Naive thymus-derived CD8-positive, alpha-beta T cell (primary cell): ENCODE data around the gene POU2F3. TPM values are rescaled to one million over a fixed set of nuclear protein-coding genes. Genes with fewer than 3 reads are reported as not detected.

Source experiments
- ATAC-seq, 2 donors: fragments of 150-1000 bp; cut with Tn5 transposase in 1 of 2; sonication (Bioruptor Pico), chemical (Tn5 transposase) in 1 of 2; 1 replicate in 1 of 2; 2 replicates in 1 of 2; pipeline ENCODE4 v1.10.0; 2021; ENCODE audit warnings: mild to moderate bottlenecking in 2 of 2, moderate library complexity in 2 of 2
- POLR2A ChIA-PET: fragments of 350-600 bp; sonication (Branson Sonifier 250); formaldehyde crosslinking; loops from one replicate; lab custom pipeline; 2021; ENCODE audit warnings: antibody characterized with exemption; lab: Charles Lee
- DNase-seq, 10 donors: peaks; one replicate each; pipeline versions ENCODE4 v3.0.0 to v3.0.0-alpha.2; 2020 to 2022
- H3K27ac Mint-ChIP-seq, 10 donors: one replicate each; pipeline ENCODE4 v1.8.0; 2020 to 2022; ENCODE audit warnings: mild to moderate bottlenecking in 10 of 10, mixed read lengths in 10 of 10, moderate library complexity in 4 of 10, inconsistent platforms in 1 of 10
- H3K27me3 Mint-ChIP-seq, 5 donors: one replicate each; pipeline ENCODE4 v1.8.0; 2021 to 2022; ENCODE audit warnings: mixed read lengths in 5 of 5
- H3K36me3 Mint-ChIP-seq, 3 donors: one replicate each; pipeline ENCODE4 v1.8.0; 2020 to 2022; ENCODE audit warnings: mixed read lengths in 3 of 3, mild to moderate bottlenecking in 2 of 3, inconsistent platforms in 1 of 3
- H3K4me1 Mint-ChIP-seq, 4 donors: one replicate each; pipeline ENCODE4 v1.8.0; 2021 to 2022; ENCODE audit warnings: mixed read lengths in 4 of 4
- H3K4me3 Mint-ChIP-seq, 10 donors: one replicate each; pipeline ENCODE4 v1.8.0; 2020 to 2022; ENCODE audit warnings: mild to moderate bottlenecking in 10 of 10, mixed read lengths in 10 of 10, moderate library complexity in 6 of 10, inconsistent platforms in 1 of 10
- H3K9me3 Mint-ChIP-seq, 9 donors: one replicate each; pipeline ENCODE4 v1.8.0; 2020 to 2022; ENCODE audit warnings: mixed read lengths in 9 of 9, mild to moderate bottlenecking in 3 of 9, inconsistent platforms in 1 of 9, moderate library complexity in 1 of 9
- polyA plus RNA-seq, 3 donors: library from polyadenylated mRNA; unstranded; fragments of 300-500 nt; fragmentation: Illumina TruSeq; gene quantifications; one replicate each; pipeline ENCODE4 v1.2.3, GENCODE V29; 2021
- total RNA-seq, 8 experiments: library from RNA in 2 of 8; stranded (reverse) in 2 of 8; gene quantifications; one replicate each; pipeline ENCODE4 v1.2.3 and lab custom pipeline; 2021 to 2026

The POU2F3 gene
- total and polyA plus RNA-seq, 5 experiments from 2014 or later = 0.11 TPM; not detected in 4

GRCh38 chr11:120338107-120338933 lies 98.4 kb downstream of the POU2F3 start:
- ATAC-seq = no peak
- H3K4me3 Mint-ChIP-seq = peak overlapping the region in 8 of 10 donors; percentile 41 to 91 (median 87)
- POLR2A ChIA-PET = interaction anchor here (1.0 kb wide), 1 partner anchor 8 kb away, joined by 3 read pairs; no protein-coding TSS in a partner anchor
- peaks cover 0 to 22% (median 4%) of the 10 kb centered on the region in 3 donors for H3K36me3 Mint-ChIP-seq
- H3K27me3 Mint-ChIP-seq = peaks cover 32 to 64% (median 51%) of the 10 kb centered on the region in 5 donors
- no peak overlapping the region for H3K27ac Mint-ChIP-seq
- DNase-seq = no peak
- peaks cover 17 to 39% (median 31%) of the 10 kb centered on the region in 4 donors for H3K4me1 Mint-ChIP-seq
- peaks cover 0 to 10% (median 0%) of the 10 kb centered on the region in 9 donors for H3K9me3 Mint-ChIP-seq

DNA sequence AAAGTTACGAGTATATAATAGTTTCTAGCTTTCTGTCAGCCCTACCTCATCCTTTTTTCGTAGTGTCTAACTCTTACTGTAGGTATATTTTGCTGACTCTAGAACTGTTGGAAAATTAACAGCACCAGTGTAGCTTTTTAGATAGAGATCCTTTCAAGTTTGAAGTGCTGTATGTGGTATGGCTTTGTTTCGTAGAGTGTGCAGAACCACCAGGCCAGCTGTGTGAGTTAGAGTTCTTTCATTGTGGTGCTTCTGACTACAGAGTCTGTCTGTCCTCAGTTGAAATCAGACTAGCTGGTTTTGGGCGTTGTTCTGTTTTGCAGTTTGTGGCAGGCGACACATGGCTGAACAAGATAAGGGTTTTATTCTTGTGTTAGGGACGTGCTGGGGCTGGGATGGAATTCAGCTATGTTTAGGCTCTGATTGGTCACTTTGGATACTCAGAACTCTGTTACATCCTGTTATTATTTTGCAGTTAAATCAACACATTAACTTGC lies 99.5 kb downstream of the POU2F3 start:
- POLR2A ChIA-PET = no interaction called here
- Mint-ChIP-seq H3K27ac (no peak overlapping the region), H3K36me3 (peaks cover 0 to 22% (median 4%) of the 10 kb centered on the region in 3 donors), H3K9me3 (peaks cover 0 to 10% (median 0%) of the 10 kb centered on the region in 9 donors), H3K4me3 (no peak overlapping the region), H3K4me1 (peaks cover 20 to 48% (median 37%) of the 10 kb centered on the region in 4 donors), H3K27me3 (peaks cover 32 to 59% (median 56%) of the 10 kb centered on the region in 5 donors)
- ATAC-seq (peak; percentile 19 to 24), DNase-seq (peak in 2 of 10 donors; percentile 19 to 24)

GRCh38 chr11:120340529-120340928 lies 100.6 kb downstream of the POU2F3 start:
- no peak overlapping the region for H3K27ac Mint-ChIP-seq
- peaks cover 36 to 64% (median 56%) of the 10 kb centered on the region in 5 donors for H3K27me3 Mint-ChIP-seq
- peaks cover 25 to 50% (median 39%) of the 10 kb centered on the region in 4 donors for H3K4me1 Mint-ChIP-seq
- ATAC-seq (no peak), DNase-seq (no peak)
- H3K4me3 Mint-ChIP-seq = no peak overlapping the region
- peaks cover 0 to 10% (median 0%) of the 10 kb centered on the region in 9 donors for H3K9me3 Mint-ChIP-seq
- POLR2A ChIA-PET = no interaction called here
- peaks cover 0 to 22% (median 4%) of the 10 kb centered on the region in 3 donors for H3K36me3 Mint-ChIP-seq

DNA sequence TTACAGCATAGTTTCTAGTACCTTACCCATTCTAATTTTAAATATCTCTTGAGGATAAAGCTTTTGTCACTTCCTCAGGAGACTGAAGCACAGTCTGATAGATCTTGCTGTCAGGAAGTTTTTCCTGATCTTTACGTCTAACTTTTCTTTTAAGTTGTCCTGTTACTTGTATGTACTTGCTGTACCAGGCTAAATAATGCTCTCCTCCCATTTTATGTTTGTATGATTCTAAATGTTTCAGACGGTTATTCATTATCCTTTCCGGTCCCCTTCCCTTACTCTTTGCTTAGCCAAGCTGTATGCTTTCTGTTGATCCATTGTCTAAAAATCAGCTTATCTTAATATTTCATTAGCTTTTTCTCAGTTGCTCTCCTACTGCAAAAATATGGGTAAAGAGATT lies 102.3 kb downstream of the POU2F3 start:
- Mint-ChIP-seq H3K9me3 (peaks cover 0 to 10% (median 0%) of the 10 kb centered on the region in 9 donors), H3K27ac (no peak overlapping the region), H3K27me3 (peaks cover 42 to 74% (median 62%) of the 10 kb centered on the region in 5 donors), H3K4me1 (peaks cover 25 to 51% (median 39%) of the 10 kb centered on the region in 4 donors), H3K36me3 (peaks cover 0 to 18% (median 2%) of the 10 kb centered on the region in 3 donors), H3K4me3 (no peak overlapping the region)
- DNase-seq (no peak), ATAC-seq (no peak)
- POLR2A ChIA-PET = no interaction called here

DNA sequence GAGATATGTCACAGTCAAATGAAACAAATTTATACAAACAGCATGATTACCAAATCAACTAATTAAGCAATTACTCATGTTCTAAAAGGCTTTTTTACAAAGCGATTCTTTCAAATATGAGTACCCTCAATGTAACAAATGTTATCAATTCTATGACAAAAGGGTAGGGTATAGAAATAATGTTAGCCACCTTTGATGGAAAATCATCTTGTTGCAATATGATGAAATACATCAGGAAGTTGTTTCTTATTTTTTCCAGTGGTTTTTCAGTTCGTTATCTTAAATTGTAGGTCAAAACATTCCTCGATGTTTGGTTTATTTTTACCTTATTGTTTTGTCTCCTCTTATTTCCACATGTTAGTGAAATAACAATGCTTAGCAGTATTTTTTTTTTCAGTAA lies 102.7 kb downstream of the POU2F3 start:
- Mint-ChIP-seq H3K4me3 (no peak overlapping the region), H3K27ac (no peak overlapping the region), H3K27me3 (peaks cover 43 to 74% (median 61%) of the 10 kb centered on the region in 5 donors), H3K36me3 (peaks cover 0 to 13% (median 0%) of the 10 kb centered on the region in 3 donors), H3K9me3 (peaks cover 0 to 10% (median 0%) of the 10 kb centered on the region in 9 donors), H3K4me1 (peaks cover 23 to 47% (median 37%) of the 10 kb centered on the region in 4 donors)
- ATAC-seq (no peak), DNase-seq (no peak)
- POLR2A ChIA-PET = no interaction called here

DNA sequence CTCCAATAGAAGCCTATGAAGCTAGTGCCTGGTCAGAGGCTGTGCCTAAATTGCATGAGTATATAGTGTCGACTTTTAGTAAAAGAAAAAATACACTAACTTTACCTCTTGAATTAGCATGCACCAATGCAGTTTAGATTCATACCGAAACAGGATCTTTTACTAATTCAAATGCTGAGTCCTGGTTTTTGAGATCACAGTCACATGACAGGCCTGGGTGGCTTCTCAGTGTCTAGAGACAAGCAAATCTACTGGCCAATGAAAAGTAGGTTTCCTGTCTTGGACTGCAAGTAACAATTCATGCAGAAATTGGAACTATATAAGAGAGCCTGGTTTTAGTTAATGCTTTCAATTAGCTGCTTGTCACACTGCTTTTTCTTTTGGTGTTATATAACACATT lies 103.5 kb downstream of the POU2F3 start:
- Mint-ChIP-seq H3K27ac (no peak overlapping the region), H3K4me1 (peaks cover 23 to 41% (median 32%) of the 10 kb centered on the region in 4 donors), H3K27me3 (peaks cover 41 to 68% (median 59%) of the 10 kb centered on the region in 5 donors), H3K9me3 (peaks cover 0 to 6% (median 0%) of the 10 kb centered on the region in 9 donors), H3K4me3 (no peak overlapping the region), H3K36me3 (peaks cover 0 to 10% (median 0%) of the 10 kb centered on the region in 3 donors)
- POLR2A ChIA-PET = interaction anchor here (0.7 kb wide), 1 partner anchor 1108 kb away, joined by 4 read pairs; no protein-coding TSS in a partner anchor
- no peak for ATAC-seq
- DNase-seq = no peak

DNA sequence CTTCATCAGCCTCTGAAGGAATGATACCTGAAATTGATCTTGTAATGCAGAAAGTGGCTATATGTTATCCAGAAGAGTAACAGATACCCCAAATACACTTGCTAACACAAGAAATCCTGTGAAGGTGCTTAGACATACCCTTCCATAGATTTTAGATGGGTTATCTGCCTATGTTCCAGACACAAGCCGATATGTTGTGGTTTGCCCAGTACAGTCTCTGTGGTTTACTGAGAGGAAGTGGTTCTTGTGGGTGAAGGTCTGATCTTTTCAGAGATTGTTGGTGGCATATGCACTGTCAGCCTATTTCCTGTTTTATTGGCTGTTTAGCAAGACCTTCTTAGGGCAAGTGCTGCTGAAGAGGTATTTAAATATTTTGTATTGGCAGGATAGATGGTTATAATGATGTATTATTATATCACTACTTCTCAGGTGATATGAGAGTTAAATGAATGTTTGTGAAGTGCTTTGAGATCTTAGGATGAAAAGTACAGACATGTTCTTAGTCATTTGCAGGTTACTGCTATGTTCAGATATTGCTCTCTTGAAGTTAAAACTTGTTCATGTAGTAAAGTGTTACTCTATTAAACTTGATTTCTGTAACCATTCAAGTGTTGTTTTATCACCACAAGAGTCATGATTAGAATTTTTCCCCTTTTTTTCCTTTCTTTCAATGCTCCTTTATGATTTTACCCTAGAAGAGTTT lies 104.5 kb downstream of the POU2F3 start:
- POLR2A ChIA-PET = interaction anchor here (0.7 kb wide), 1 partner anchor 1107 kb away, joined by 4 read pairs; no protein-coding TSS in a partner anchor
- Mint-ChIP-seq H3K9me3 (peaks cover 0 to 6% (median 0%) of the 10 kb centered on the region in 9 donors), H3K27me3 (peaks cover 42 to 68% (median 56%) of the 10 kb centered on the region in 5 donors), H3K4me1 (peaks cover 20 to 33% (median 30%) of the 10 kb centered on the region in 4 donors), H3K4me3 (peak overlapping the region in 9 of 10 donors; percentile 38 to 76 (median 54)), H3K36me3 (peaks cover 0 to 10% (median 0%) of the 10 kb centered on the region in 3 donors), H3K27ac (peak overlapping the region in 3 of 10 donors; percentile 29 to 73 (median 36))
- peak in 9 of 10 donors; percentile 23 to 81 (median 70) for DNase-seq
- peak; percentile 90 to 95 for ATAC-seq

DNA sequence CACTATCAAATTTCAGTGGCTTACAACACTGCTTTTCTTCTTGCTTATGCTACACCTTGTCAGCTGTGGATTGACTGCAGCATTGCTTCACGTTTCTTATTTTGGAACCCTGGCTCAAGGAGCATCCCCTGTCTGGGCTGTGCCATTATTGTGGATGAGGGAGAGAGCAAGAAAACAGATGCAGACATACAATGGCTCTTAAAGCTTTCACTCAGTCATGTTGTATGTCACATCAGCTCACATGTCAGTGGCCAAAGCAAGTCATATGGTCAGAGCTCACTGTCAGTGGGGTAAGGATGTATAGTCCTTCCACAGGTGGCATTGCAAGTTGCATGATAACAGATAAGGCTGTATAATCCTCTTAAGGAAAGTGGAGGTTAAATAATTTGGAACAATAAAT lies 106.3 kb downstream of the POU2F3 start:
- no peak for ATAC-seq
- Mint-ChIP-seq H3K27ac (no peak overlapping the region), H3K9me3 (peaks cover 0 to 6% (median 0%) of the 10 kb centered on the region in 9 donors), H3K36me3 (peaks cover 0 to 5% (median 0%) of the 10 kb centered on the region in 3 donors), H3K27me3 (peaks cover 43 to 66% (median 51%) of the 10 kb centered on the region in 5 donors), H3K4me1 (peaks cover 18 to 28% (median 24%) of the 10 kb centered on the region in 4 donors), H3K4me3 (no peak overlapping the region)
- no peak for DNase-seq
- POLR2A ChIA-PET = interaction anchor here (0.7 to 1.0 kb wide), 4 partner anchors 8 to 390 kb away, joined by 3 to 6 read pairs (median 3); no protein-coding TSS in a partner anchor

DNA sequence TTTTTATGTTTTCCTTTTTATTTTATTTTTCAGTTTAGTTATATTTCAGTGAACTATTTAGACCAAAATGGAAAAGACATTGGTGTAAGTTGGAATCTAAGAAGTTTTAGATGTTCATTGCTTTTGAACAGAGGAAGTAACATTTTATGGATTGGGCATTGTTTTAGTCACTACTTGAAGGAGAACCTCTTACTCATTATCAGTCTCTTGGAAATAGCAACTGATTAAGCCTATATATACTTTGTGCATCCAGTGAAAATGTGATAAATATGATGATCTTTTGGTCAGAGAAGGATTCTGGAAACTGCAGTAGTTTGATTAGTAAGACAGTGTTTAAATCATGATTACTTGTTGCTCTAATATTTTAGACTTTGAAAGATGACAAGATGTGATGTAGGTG lies 110.7 kb downstream of the POU2F3 start:
- Mint-ChIP-seq H3K27me3 (peaks cover 38 to 84% (median 65%) of the 10 kb centered on the region in 5 donors), H3K36me3 (peaks cover 0 to 3% (median 0%) of the 10 kb centered on the region in 3 donors), H3K27ac (no peak overlapping the region), H3K4me3 (no peak overlapping the region), H3K4me1 (peaks cover 6 to 9% (median 8%) of the 10 kb centered on the region in 4 donors), H3K9me3 (no peaks in the 10 kb centered on the region)
- DNase-seq (no peak), ATAC-seq (no peak)
- POLR2A ChIA-PET = no interaction called here

- peaks cover 0 to 4% (median 3%) of the 10 kb centered on the region in 3 donors for H3K36me3 Mint-ChIP-seq
- H3K4me1 Mint-ChIP-seq = peaks cover 0 to 4% (median 1%) of the 10 kb centered on the region in 4 donors
- no peak overlapping the region for H3K4me3 Mint-ChIP-seq
- peaks cover 34 to 85% (median 62%) of the 10 kb centered on the region in 5 donors for H3K27me3 Mint-ChIP-seq
- ATAC-seq = no peak
- POLR2A ChIA-PET = no interaction called here
- no peak overlapping the region for H3K27ac Mint-ChIP-seq
- DNase-seq = no peak
- H3K9me3 Mint-ChIP-seq = no peaks in the 10 kb centered on the region
Observed at GRCh38 chr11:120352405-120352804, 112.5 kb downstream of the POU2F3 start.

DNA sequence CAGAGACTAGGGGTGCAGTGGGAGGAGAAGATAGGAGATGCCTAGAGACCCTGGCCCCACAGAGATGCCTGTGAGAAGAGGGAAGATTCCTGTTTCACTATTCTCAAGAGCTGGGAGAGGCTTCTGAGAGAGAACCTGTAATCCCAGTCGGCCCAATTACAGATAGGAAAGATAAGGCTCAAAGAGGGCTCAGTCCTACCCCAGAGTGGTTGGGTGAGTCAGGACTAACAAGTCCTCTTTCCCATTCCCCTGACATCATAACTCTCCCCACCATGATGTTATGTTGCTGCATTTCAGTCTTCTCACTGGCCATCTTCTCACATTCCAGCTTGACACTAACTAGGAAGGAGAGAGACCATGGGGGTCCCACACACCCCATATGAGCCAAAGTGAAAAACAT lies 114.1 kb downstream of the POU2F3 start:
- POLR2A ChIA-PET = no interaction called here
- peaks cover 31 to 88% (median 65%) of the 10 kb centered on the region in 5 donors for H3K27me3 Mint-ChIP-seq
- no peak for DNase-seq

DNA sequence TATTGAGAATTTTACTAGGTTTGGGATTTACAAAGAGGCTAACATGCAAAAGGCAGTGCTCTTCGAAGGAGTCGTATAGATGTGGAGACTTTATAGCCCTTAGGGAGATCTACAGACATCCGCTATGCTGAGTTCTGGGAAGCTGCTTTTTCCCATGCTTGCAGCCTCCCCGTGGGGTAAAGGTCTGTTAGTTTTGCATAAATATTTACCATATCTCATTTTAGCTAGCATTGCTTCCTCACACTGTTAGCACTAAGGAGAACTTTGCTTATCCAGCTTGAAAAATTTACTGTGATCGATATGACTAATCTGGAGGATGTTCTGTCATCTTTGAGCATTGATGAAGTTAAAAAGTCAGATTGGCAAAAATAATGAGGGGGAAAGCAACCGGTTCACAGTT lies 114.8 kb downstream of the POU2F3 start:
- POLR2A ChIA-PET = no interaction called here
- H3K36me3 Mint-ChIP-seq = peaks cover 0 to 5% (median 5%) of the 10 kb centered on the region in 3 donors
- ATAC-seq (no peak), DNase-seq (no peak)
- H3K9me3 Mint-ChIP-seq = no peaks in the 10 kb centered on the region
- peaks cover 0 to 4% (median 0%) of the 10 kb centered on the region in 4 donors for H3K4me1 Mint-ChIP-seq
- no peak overlapping the region for H3K4me3 Mint-ChIP-seq
- H3K27ac Mint-ChIP-seq = no peak overlapping the region
- peaks cover 29 to 88% (median 62%) of the 10 kb centered on the region in 5 donors for H3K27me3 Mint-ChIP-seq

More for the DNA sequence above, 114.1 kb downstream of the POU2F3 start:
- Mint-ChIP-seq H3K4me1 (peaks cover 0 to 4% (median 0%) of the 10 kb centered on the region in 4 donors), H3K36me3 (peaks cover 0 to 5% (median 5%) of the 10 kb centered on the region in 3 donors), H3K4me3 (no peak overlapping the region), H3K9me3 (no peaks in the 10 kb centered on the region), H3K27ac (no peak overlapping the region)
- ATAC-seq = no peak
